GM19397 (cell line): ENCODE measurements around the gene SERINC2.
A peak's percentile ranks its signal among the peaks of the same experiment; 100 is the strongest.
"Not testable (repeated sequence)": the region's sequence is repeated elsewhere in the genome, so short reads cannot be mapped to it uniquely, and the experiment has no call there.

ENCODE experiments used
- ATAC-seq: cut with Tn5 transposase; IDR thresholded peaks from one replicate; pipeline ENCODE4 v1.9.1; 2021; ENCODE audit warnings: mild to moderate bottlenecking, moderate library complexity; ENCODE audit not compliant: unreplicated experiment

The SERINC2 gene

DNA sequence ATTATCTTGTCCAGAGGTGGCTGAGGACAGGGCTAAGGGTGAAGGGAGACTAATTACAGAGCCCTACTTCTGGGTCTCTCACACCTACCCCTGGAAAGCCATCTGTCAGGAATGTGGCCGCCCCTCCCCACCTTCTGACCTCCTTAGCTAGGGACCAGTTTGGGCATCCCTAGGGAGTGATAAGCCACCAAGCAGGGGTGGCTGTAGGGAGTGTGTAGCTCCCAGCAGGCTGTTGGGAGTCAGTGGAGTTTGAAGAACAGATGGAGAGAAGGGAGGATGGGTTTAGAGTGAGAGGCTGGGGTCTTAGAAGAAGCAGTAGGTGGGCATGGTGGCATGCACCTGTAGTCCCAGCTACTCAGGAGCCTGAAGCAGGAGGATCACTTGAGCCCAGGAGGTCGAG is 808 bp upstream of the SERINC2 start:
- ATAC-seq: no peak

DNA sequence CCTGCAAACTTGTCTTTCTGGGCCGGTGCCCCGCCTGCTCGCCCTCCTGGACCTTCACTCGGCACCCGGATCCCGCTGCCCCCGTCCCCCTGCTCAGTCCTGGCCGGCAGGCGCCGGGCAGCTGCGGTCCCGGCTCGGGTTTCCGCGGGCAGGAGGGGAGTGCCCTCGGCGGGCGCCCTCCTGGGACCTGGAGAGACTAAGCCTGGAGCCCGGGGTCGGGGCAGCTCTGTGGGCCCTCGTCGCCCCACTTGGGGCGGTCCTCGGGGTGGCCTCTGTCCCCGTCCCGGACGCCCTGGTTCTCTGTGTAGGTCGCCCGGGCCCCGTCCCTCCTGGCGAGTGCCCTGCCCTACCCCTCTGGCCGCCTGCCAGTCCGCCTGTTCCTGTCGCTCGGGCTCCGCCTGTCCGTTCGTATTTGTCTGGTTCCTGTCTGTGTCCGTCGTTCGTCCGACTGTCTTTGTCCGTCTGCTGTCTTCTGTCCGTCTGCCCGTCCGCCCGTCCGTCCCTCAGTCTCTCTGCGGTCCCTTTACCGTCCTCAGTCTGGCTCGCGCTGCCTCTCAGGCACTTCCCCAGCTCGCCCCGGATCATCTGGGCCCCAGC is 490 bp downstream of the SERINC2 start:
- ATAC-seq: peak; percentile 33

DNA sequence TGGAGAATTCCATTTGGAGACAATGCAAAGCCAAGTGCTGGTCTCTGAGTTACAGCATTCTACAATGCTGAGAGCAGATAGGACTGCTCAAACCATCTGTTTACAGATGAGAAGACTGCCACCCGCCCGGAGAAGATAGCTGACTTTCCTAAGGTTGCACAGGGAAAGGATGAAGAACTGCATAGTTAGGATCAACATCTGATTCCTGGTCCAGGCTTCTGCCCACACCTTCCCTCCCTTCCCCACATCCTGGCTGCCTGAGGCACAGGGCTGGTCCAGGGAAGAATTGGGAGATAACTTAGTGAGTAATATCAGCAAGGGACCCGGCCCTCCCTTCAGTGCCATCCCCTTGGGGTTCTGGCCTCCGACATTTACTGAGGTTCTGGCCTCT is 2.0 kb downstream of the SERINC2 start:
- ATAC-seq: no peak

DNA sequence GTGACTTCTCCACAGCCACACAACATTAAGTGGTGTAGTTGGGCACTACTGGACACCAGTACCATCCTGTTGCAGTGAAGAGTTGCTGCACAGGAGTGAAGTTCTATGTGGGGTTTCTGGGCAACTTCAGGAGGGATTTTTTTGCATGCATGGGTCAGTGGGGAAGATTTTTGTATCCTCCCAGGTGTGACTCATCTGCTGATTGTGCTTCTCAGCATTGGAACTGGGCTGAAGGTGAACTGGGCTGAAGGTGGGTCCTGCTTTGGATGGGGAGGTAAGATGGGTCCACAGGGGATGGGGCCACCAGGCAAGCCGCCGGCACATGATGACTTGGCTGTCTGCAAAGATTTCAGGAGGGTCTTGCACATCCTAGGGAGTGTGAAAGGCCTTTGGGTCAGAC is 2.6 kb downstream of the SERINC2 start:
- no peak for ATAC-seq

DNA sequence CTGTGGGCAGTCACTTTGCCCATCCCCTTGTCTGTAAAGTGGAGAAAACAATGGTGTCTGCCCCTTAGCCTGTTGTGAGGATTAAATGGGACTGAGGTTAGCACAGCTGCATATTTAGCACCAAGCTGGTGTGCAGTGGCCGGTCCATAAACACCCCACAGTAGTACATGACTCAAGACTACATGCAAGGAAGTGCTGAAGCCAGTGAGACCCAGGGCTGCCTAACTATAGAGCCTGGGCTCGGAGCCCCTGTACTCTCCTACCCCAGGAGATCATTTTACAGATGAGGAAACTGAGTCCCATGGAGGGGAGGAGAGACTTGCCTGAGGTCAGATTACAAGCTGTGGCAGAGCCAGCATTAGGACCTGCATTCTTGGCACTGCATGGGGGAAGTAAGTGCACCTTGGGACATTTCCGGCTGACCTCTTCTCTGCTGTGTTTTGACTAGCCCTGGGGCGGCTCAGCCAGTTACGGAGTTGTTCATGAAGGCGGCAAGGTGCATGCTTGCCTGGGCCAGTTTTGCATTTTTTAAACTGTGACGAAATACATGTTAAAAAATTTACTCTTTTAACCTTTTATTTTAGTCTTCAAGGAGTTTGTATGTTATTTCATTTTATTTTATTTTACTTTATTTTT is 3.2 kb downstream of the SERINC2 start:
- no peak for ATAC-seq

DNA sequence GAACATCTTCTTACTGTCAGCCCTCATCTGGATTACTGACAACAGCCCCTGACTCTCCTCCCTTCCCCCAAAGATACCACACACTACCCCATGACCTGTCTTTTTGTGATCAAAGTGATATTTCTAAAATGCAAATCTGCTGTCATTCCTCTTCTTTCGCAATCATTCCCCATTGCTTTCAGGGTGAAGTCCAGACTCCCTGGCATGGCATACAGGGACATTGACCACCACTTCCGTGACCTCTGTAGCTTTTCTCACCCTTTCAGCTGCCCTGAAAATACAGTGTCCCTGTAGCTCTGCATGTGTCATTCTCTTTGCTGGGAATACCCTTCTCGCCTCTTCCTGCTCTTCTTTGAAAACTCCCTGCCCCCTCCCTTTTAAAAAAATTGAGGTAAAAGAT is 4.1 kb downstream of the SERINC2 start:
- ATAC-seq: no peak

DNA sequence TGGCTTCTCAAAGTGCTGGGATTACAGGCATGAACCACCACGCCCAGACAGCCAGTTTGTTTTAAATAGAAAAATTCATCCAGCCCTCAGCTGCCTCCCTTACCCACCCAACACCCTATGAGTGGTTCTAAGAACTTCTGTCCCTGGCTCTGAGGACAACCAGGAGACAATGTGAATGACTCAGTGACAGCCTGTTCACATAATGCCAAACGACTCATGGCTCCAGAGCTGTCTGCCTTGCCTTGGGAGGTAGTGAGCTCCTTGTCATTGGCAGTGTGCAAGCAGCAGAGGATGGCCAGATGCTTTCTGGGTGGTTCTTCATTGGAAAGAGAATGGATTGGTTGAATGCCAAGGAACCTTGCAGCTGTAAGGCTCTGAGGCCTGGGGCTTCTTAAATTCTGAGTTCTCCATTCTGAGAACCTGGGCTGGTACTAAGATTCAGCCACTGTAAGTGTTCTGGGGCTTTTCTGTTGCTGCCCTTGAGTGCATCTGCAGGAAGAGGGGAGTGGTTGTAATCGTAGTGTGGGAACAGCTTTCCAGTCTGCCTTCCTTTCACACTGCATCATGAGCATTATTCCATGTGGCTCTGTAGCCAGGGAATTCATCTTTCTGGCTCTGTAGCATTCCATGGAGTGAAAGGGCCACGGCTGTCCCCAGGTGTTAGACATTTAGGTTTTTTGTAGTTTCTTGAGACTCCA is 5.8 kb downstream of the SERINC2 start:
- no peak for ATAC-seq

DNA sequence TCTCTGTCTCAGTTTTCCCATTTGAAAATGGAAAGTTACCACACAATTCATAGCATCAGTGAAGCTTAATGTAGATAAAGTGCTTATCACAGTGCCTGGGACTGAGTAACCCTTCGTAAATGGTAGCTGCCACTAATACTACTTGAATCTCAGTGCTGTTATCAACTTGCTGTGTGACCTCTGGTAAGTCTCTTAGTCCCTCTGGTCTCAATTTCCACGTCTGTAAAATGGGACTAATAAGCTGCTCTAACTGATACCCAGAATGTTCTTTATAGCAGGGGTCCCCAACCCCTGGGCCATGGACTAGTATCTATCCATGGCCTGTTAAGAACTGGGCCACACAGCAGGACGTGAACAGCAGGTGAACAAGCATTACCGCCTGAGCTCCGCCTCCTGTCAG is 7.7 kb downstream of the SERINC2 start:
- ATAC-seq: no peak

DNA sequence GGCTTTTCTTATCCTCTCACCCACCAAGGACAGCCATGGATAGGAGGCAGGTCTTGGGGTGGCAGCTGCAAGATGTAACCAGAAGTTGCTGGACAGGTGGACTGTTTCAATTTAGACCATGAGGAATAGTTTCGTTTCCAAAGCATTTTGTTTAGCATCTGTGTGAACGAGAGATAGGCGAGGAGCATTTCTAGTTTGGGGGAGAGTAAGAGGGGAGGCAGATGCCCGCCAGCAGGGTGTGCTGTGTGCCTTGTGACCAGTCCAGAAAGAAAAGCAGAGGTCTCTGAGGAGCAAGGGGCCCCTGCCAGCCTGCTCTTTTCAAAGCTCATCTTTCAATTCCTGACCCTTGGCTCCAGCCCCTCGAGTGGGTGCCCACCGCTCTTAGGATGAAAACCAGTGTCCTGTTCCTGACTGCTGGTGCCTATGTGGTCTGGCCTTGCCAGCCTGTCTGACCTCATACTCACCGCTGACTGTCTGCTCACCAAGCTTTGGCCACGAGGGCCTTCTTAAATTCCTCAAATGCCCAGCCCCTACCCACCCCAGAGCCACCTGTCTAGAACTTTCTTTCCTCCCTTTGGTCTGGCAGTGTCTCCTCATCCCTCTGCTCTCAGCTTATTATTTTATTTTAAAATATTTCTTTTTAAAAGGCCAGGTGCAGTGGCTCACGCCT is 8.5 kb downstream of the SERINC2 start:
- no peak for ATAC-seq

DNA sequence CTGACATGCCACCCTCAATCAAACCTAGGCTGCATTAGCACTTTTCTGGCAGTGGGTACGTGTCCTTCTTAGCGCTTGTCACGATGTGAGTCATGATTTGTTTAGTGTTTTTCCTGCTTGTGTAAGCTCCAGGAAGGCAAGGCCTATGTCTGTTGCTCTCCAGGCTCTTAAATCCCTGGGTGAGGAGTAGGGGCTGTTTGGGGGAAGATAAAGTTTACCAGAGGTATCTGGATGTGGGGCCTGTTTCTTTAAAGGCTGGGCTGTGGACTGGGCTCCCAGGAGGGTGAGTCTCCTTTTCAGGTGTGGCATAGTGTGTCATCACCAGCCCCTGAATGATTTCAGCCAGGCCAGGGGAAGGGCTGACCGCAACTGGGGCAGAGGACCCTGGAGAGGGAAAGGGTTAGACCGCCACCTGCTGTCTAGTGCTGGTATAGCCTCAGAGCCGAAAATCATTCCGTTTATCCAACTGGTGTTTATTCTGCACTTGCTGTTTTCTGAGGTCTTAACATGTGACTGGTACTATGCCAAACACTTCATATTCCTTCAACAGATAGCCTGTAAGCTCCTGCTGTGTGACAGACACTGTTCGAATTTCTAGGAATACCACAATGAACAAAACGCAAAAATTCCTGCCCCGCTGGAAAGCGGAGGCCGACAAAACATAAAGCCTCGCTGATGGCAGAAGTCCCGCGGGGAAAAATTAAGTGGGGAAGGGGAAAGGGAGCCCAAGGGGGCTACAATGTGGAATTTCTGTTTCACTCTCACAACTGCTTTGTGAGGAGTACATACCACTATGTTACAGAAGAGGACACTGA is 9.7 kb downstream of the SERINC2 start:
- ATAC-seq: no peak

DNA sequence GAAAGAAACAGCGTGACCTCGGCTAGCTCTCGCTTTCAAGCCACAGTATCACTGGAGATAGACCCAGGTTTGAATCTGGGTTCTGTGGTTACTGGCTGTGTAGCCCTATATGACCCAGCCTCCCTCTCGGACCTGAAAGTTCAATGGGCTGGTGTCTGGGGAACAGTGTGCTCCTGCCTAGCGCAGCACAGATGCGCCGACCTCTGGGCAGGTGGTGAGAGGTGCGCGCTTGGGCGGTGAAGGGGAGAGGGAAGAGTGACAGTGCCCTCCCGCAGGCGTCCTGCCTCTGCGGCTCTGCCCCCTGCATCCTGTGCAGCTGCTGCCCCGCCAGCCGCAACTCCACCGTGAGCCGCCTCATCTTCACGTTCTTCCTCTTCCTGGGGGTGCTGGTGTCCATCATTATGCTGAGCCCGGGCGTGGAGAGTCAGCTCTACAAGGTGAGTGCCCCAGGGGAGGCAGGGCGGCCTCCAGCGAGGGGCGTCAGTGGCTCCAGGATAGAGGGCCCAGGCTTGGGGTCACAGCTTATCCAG is 10.5 kb downstream of the SERINC2 start:
- ATAC-seq: peak; percentile 80

DNA sequence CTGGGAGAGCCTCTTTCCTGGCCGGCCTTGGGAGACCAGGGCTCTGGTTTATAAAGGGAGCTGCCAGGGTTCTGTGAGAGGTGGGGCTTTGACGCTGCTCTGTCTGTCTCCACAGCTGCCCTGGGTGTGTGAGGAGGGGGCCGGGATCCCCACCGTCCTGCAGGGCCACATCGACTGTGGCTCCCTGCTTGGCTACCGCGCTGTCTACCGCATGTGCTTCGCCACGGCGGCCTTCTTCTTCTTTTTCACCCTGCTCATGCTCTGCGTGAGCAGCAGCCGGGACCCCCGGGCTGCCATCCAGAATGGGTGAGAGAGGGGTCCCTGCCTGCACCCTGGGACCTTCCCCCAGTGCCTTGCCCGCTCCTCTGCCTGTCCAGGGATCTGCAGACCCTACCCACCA is 11.6 kb downstream of the SERINC2 start:
- ATAC-seq: no peak

DNA sequence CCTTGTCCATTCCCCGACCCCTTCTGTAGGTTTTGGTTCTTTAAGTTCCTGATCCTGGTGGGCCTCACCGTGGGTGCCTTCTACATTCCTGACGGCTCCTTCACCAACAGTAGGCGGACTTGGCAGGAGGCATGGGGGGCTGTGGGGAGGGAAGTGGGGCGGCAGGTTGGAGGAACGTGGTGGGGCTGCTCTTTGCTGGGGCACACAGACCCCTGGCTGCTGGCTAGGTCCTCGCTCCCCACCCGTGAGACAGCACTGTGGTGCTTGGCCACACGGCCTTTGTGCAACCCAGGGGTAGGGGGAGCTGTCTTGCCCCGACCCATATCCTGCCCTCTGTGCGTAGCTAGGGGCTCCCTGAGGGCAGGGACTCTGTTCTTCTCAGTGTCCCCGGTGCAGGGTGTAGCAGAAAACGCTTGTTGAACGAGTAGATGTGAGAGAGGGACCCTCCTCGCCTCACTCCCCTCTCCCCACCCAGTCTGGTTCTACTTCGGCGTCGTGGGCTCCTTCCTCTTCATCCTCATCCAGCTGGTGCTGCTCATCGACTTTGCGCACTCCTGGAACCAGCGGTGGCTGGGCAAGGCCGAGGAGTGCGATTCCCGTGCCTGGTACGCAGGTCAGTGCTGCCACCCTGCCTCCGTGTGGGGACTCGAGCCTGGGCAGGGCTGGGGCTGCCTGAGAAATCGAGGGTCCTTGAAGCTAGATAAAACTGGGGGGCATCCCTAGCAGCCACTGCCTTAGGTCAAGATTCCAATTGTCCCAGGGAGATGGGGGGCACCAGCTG is 12.5 kb downstream of the SERINC2 start:
- ATAC-seq: no peak

DNA sequence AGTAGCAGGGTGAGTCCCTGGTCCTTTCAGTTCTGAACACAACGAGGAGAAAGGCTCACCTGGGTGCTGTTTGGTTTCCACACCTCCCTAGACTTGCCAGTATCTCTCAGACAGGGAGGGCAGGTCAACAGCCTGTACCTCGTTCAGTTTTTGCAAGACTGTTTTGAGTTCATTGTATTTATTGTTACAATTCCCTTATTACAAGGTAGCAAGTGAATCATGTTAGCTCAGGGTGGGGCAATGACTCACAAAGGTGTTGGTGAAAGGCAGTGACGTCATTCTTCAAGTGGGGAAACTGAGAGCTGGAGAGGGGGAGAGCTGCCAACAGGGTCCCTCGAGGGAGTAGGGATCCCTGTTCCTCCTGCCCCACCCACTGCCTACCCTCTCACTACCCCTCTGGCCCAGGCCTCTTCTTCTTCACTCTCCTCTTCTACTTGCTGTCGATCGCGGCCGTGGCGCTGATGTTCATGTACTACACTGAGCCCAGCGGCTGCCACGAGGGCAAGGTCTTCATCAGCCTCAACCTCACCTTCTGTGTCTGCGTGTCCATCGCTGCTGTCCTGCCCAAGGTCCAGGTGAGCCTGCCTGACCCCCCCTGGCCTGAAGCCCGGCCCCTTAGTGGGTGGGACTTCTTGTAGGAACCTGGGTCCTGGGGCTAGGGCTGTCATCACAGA is 13.4 kb downstream of the SERINC2 start:
- no peak for ATAC-seq

DNA sequence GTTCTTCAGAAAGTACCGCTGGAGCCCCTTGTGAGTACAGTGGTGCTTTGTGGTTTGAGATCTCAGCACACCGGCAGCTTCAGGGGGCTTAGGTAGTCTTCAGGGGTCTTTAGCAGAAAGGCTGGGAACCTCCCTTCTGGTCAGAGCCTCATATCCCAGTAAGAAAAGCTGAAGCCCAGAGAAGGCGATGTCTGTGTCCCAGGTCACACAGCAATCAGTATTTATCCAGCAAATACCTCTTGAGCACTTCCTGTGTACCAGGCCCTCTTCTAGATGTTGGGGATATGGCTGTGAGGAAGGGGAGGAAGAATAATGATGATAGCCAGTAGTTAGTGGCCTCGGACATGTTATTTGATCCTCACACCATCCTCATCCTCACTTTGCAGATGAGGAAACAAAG is 14.3 kb downstream of the SERINC2 start:
- no peak for ATAC-seq

DNA sequence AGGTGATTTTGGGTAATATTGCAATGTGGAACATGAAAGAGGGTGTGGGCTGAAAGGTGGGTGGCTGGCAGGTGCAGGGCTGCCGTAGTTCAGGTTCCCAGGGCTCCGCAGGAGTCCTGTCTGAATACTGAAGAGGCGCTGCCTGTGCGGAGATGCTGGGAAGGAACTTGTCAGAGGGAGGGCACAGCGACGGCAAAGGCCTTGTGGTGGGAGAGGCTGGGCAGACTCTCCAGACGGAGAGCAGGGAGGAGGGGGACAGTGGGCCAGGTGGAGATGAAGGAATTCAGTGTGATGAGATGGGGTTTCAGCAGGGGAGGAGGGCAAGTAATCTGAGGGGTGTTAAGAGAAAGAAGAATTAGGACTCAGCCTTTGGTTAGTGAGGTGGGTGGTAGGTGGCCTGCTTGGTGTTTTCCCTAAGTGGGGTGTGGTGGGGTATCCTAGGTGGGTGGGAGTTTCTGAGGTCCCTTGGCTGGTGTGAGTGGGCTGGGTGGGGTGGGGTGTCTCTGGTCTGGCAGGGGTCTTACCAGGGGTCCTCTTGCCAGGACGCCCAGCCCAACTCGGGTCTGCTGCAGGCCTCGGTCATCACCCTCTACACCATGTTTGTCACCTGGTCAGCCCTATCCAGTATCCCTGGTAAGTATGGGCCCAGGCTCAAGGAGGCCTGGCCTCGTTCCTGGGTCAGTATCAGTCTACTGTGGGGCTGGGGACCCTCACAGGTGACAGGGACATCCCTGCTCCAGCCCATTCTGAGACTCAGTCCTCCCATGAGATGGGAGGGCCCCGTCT is 15.6 kb downstream of the SERINC2 start:
- ATAC-seq: no peak

DNA sequence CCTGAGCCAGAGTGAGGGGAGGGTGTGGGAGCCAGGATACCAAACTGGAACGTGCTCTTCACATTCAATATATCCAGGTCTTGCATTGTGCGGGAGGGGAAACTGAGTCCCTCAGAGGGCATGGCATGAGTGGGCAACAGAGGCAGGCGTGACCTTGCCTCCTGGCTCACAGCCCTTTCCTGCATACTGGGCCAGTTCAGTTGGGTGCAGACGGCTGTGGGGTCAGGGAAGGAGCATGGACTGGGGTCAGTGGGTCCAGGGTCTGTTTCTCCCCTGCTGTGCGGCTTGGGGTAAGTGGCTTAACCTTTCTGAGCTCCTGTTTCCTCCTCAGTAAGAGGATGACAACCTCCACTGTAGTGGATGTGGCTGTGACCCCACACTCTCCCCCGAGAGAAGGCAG is 16.6 kb downstream of the SERINC2 start:
- ATAC-seq: no peak

DNA sequence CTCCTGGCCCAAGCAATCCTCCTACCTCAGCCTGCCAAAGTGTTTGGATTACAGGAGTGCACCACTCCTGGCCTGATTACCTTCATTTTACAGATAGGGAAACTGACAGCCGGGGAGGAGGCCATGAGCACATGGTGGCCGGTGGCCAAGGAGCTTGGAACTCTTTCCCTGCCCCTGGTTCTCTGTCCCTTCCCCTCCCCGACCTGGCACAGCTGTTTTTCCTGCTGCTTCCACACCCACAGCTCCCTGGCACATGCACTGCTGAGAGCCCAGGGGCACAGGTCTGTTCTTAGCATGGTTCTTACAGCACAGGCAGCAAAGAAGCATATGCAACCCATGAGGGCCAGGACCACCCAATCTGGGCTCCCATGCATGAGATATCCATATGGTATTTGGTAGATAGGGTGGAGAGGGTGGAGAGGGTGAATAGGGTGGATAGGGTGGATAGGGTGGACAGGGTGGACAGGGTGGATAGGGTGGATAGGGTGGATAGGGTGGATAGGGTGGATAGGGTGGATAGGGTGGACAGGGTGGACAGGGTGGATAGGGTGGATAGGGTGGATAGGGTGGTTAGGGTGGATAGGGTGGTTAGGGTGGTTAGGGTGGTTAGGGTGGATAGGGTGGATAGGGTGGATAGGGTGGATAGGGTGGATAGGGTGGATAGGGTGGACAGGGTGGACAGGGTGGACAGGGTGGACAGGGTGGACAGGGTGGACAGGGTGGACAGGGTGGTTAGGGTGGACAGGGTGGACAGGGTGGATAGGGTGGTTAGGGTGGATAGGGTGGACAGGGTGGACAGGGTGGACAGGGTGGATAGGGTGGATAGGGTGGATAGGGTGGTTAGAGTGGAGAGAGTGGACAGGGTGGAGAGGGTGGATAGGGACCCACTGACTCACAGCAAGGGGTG is 18.6 kb downstream of the SERINC2 start:
- ATAC-seq: not testable (repeated sequence)
